Thyroid gland (tissue), 4 donors: ENCODE results near the gene ROPN1L. TPM values are rescaled to one million over a fixed set of nuclear protein-coding genes. Genes with fewer than 3 reads are reported as not detected.

Source experiments
- DNase-seq, 2 donors: peaks; one replicate each; pipeline ENCODE4 v3.0.0-alpha.2; 2019
- H3K27ac ChIP-seq, 3 donors: fragments of 200-600 bp; sonication (generic); 1 replicate in 2 of 3; 2 replicates in 1 of 3; pipeline ENCODE4 v1.5.1; 2016 to 2019; ENCODE audit warnings: mild to moderate bottlenecking in 1 of 3, moderate library complexity in 1 of 3
- H3K27me3 ChIP-seq: fragments of 200-600 bp; sonication (generic); one replicate; pipeline ENCODE4 v1.5.1; 2019
- H3K36me3 ChIP-seq, 2 donors: fragments of 200-600 bp; sonication (generic); one replicate each; pipeline ENCODE4 v1.5.1; 2016 to 2019
- H3K4me1 ChIP-seq, 2 donors: fragments of 200-600 bp; sonication (generic); one replicate each; pipeline ENCODE4 v1.5.1; 2017 to 2019
- H3K4me3 ChIP-seq, 3 donors: fragments of 200-600 bp; sonication (generic); replicated peaks in 1 of 3; 1 replicate in 2 of 3; 2 replicates in 1 of 3; pipeline ENCODE4 v1.5.1; 2016; ENCODE audit warnings: mild to moderate bottlenecking in 1 of 3
- H3K9me3 ChIP-seq: fragments of 200-600 bp; sonication (generic); one replicate; pipeline ENCODE4 v1.5.1; 2017
- POLR2A ChIP-seq, 2 donors: fragments of 450-650 bp; IDR thresholded peaks; one replicate each; pipeline ENCODE4 v1.6.1; 2017; ENCODE audit warnings: antibody characterized with exemption in 2 of 2, mild to moderate bottlenecking in 2 of 2, moderate library complexity in 1 of 2
- WGBS, 2 donors: methylation state at CpG; one replicate each; pipeline ENCODE4 v1.1.5; 2017; 5-methylcytosine and 5-hydroxymethylcytosine counted together
- intact Hi-C: fragments of 100-400 bp; cut with DNase I; formaldehyde crosslinking; loops from one replicate; pipeline ENCODE4 v1.15.1; 2023
- total RNA-seq, 4 donors: library from RNA; depleted of rRNA; stranded (reverse); fragments of >200 nt; gene quantifications; one replicate each; pipeline ENCODE4 v1.2.3, GENCODE V29; 2016
- TF ChIP-seq, protein P1 (sequence below), 6 experiments: fragments of 200-600 bp in 3 of 6; fragments of 450-650 bp in 3 of 6; sonication (generic) in 3 of 6; IDR thresholded peaks; one replicate each; pipeline ENCODE4 v1.5.1; 2016 to 2019; ENCODE audit warnings: antibody characterized with exemption in 6 of 6, mild to moderate bottlenecking in 2 of 6, inconsistent platforms in 1 of 6, moderate library complexity in 1 of 6

Gene ROPN1L
- total RNA-seq, 4 donors from 2014 or later: 2.0 to 3.0 (median 2.1) TPM; not detected in 1

- Histone ChIP-seq H3K27ac (no peak overlapping the region), H3K36me3 (no peaks in the 10 kb centered on the region), H3K4me3 (no peak overlapping the region), H3K27me3 (no peaks in the 10 kb centered on the region), H3K9me3 (no peaks in the 10 kb centered on the region), H3K4me1 (peaks cover 0 to 8% of the 10 kb centered on the region in 2 donors)
- 95 to 96% methylated on average over 12 of the region's 12 CpGs for WGBS, 2 donors
- no peak for DNase-seq
- no peak for TF ChIP-seq POLR2A (IDR thresholded peaks at IDR 0.05)
- TF ChIP-seq, protein P1, sequence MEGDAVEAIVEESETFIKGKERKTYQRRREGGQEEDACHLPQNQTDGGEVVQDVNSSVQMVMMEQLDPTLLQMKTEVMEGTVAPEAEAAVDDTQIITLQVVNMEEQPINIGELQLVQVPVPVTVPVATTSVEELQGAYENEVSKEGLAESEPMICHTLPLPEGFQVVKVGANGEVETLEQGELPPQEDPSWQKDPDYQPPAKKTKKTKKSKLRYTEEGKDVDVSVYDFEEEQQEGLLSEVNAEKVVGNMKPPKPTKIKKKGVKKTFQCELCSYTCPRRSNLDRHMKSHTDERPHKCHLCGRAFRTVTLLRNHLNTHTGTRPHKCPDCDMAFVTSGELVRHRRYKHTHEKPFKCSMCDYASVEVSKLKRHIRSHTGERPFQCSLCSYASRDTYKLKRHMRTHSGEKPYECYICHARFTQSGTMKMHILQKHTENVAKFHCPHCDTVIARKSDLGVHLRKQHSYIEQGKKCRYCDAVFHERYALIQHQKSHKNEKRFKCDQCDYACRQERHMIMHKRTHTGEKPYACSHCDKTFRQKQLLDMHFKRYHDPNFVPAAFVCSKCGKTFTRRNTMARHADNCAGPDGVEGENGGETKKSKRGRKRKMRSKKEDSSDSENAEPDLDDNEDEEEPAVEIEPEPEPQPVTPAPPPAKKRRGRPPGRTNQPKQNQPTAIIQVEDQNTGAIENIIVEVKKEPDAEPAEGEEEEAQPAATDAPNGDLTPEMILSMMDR (IDR thresholded peaks at IDR 0.05): no peak
- intact Hi-C loops: no loop called here
Observed at GRCh38 chr5:10461041-10461440, 19.4 kb downstream of the ROPN1L start.

- no peak overlapping the region for H3K27ac ChIP-seq
- DNase-seq: no peak
- H3K27me3 ChIP-seq: no peaks in the 10 kb centered on the region
- peaks cover 5 to 12% of the 10 kb centered on the region in 2 donors for H3K4me1 ChIP-seq
- no peak overlapping the region for H3K4me3 ChIP-seq
- 85 to 92% methylated on average over 10 of the region's 10 CpGs for WGBS, 2 donors
- no peaks in the 10 kb centered on the region for H3K36me3 ChIP-seq
- TF ChIP-seq, protein P1 (IDR thresholded peaks at IDR 0.05): no peak
- TF ChIP-seq POLR2A (IDR thresholded peaks at IDR 0.05): no peak
- intact Hi-C loops: no loop called here
- H3K9me3 ChIP-seq: no peaks in the 10 kb centered on the region
Observed at GRCh38 chr5:10461904-10462555, 20.4 kb downstream of the ROPN1L start.

DNA sequence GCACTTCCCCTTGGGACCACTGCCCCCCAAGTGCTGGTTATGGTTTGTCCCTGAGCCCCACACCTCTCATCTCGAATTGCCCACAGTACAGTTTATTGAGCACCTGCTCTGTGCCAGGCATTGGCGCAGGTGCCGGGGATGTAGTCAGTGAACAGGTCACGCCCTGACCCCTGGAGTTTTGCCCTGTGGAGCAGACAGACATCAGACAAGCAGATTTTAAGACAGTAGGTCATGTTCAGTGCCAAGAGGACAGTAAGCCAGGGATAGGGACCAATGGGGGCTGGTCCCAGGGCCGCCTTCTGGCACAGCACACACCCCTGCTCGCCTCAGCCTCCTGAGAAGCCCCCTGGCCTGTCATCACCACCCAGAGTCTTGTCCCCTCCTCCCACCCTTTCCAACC, 21.9 kb downstream of the ROPN1L start:
- 97 to 98% methylated on average over 5 to 6 of the region's 6 CpGs for WGBS, 2 donors
- no peak overlapping the region for H3K27ac ChIP-seq
- no peaks in the 10 kb centered on the region for H3K36me3 ChIP-seq
- no peaks in the 10 kb centered on the region for H3K9me3 ChIP-seq
- no peak for DNase-seq
- peaks cover 16 to 17% of the 10 kb centered on the region in 2 donors for H3K4me1 ChIP-seq
- H3K27me3 ChIP-seq: no peaks in the 10 kb centered on the region
- no peak overlapping the region for H3K4me3 ChIP-seq
- no peak for TF ChIP-seq POLR2A (IDR thresholded peaks at IDR 0.05)
- TF ChIP-seq, protein P1 (IDR thresholded peaks at IDR 0.05): no peak
- intact Hi-C loops: no loop called here

DNA sequence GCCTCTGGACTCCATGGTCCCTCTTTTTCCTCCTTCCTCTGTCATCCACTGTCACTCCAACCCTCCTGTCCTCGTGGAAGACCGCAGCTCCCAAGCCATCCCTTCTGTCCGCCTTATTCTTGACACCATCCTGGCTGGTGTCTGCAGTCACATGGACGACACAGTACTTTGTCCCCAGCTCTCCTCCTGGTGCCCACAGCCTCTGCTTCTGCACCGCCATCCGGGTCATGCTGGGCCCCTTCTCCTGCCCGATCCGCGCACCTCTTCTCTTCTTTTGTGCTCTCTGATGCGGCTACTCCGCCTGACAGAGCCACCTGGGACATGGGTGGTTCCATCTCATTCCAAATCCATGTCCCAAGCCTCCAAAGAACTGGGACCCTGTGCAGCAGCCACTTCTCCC, 22.5 kb downstream of the ROPN1L start:
- intact Hi-C loops: no loop called here
- TF ChIP-seq, protein P1 (IDR thresholded peaks at IDR 0.05): no peak
- TF ChIP-seq POLR2A (IDR thresholded peaks at IDR 0.05): no peak
- 94 to 96% methylated on average over 11 of the region's 11 CpGs for WGBS, 2 donors

GRCh38 chr5:10465726-10466125, 24.0 kb downstream of the ROPN1L start:
- TF ChIP-seq, protein P1 (IDR thresholded peaks at IDR 0.05): no peak
- no peak for TF ChIP-seq POLR2A (IDR thresholded peaks at IDR 0.05)
- 96 to 97% methylated on average over 10 of the region's 10 CpGs for WGBS, 2 donors
- no peaks in the 10 kb centered on the region for H3K36me3 ChIP-seq
- H3K27me3 ChIP-seq: no peaks in the 10 kb centered on the region
- intact Hi-C loops: no loop called here
- DNase-seq: no peak
- no peak overlapping the region for H3K4me3 ChIP-seq
- no peak overlapping the region for H3K27ac ChIP-seq
- H3K4me1 ChIP-seq: peaks cover 16 to 19% of the 10 kb centered on the region in 2 donors
- no peaks in the 10 kb centered on the region for H3K9me3 ChIP-seq

More for the DNA sequence above, 22.5 kb downstream of the ROPN1L start:
- no peak for DNase-seq
- Histone ChIP-seq H3K4me3 (no peak overlapping the region), H3K4me1 (peaks cover 16 to 19% of the 10 kb centered on the region in 2 donors), H3K27ac (no peak overlapping the region), H3K9me3 (no peaks in the 10 kb centered on the region), H3K27me3 (no peaks in the 10 kb centered on the region), H3K36me3 (no peaks in the 10 kb centered on the region)
